HG02943 (cell line): ENCODE data around the gene RANBP3.
"Not testable (repeated sequence)": the region's sequence is repeated elsewhere in the genome, so short reads cannot be mapped to it uniquely, and the experiment has no call there.

Experiments used
- ATAC-seq: cut with Tn5 transposase; IDR thresholded peaks from one replicate; pipeline ENCODE4 v1.9.1; 2021; ENCODE audit warnings: mild to moderate bottlenecking, low read depth, moderate library complexity; ENCODE audit not compliant: unreplicated experiment

Gene RANBP3

GRCh38 chr19:5891938-5892771, 85.8 kb downstream of the RANBP3 start:
- no peak for ATAC-seq

GRCh38 chr19:5891572-5891937, 86.4 kb downstream of the RANBP3 start:
- no peak for ATAC-seq

GRCh38 chr19:5890099-5890498, 87.8 kb downstream of the RANBP3 start:
- ATAC-seq = no peak

- ATAC-seq = no peak
These were observed 88.5 kb downstream of the RANBP3 start for GRCh38 chr19:5889288-5889971.

GRCh38 chr19:5884065-5884811, 93.7 kb downstream of the RANBP3 start:
- ATAC-seq = not testable (repeated sequence)

- ATAC-seq = not testable (repeated sequence)
These were observed 94.6 kb downstream of the RANBP3 start for GRCh38 chr19:5883157-5883873.

GRCh38 chr19:5882421-5882968, 95.4 kb downstream of the RANBP3 start:
- no peak for ATAC-seq

- no peak for ATAC-seq
These were observed 96.2 kb downstream of the RANBP3 start for GRCh38 chr19:5881543-5882299.

- ATAC-seq = no peak
These were observed 97.3 kb downstream of the RANBP3 start for GRCh38 chr19:5880604-5881078.

- ATAC-seq = no peak
These were observed 97.7 kb downstream of the RANBP3 start for GRCh38 chr19:5880196-5880595.

- ATAC-seq = no peak
These were observed 100.1 kb downstream of the RANBP3 start for GRCh38 chr19:5877882-5878281.

- ATAC-seq = no peak
These were observed 100.5 kb downstream of the RANBP3 start for GRCh38 chr19:5877427-5877826.

GRCh38 chr19:5874496-5874895, 103.4 kb downstream of the RANBP3 start:
- ATAC-seq = not testable (repeated sequence)

- ATAC-seq = no peak
These were observed 104.2 kb downstream of the RANBP3 start for GRCh38 chr19:5873617-5874199.

- ATAC-seq = no peak
These were observed 107.0 kb downstream of the RANBP3 start for GRCh38 chr19:5870986-5871394.

- no peak for ATAC-seq
These were observed 110.5 kb downstream of the RANBP3 start for GRCh38 chr19:5867201-5868136.
